HEK293 (cell line): ENCODE data around the gene YOD1.

Source experiments
- CTCF ChIA-PET: fragments of 350-600 bp; formaldehyde crosslinking; extraction: SDS; loops from one replicate; lab custom pipeline; 2021; ENCODE audit warnings: antibody characterized with exemption; lab: Yijun Ruan, JAX
- POLR2A ChIA-PET: fragments of 300-600 bp; formaldehyde crosslinking; extraction: SDS; loops from one replicate; lab custom pipeline; 2020; ENCODE audit warnings: antibody characterized with exemption, inconsistent platforms; lab: Yijun Ruan, JAX
- H3K27ac ChIP-seq: fragments of 200-500 bp; sonication (Bioruptor generic); 2 replicates; pipeline ENCODE4 v1.5.1; 2014; ENCODE audit warnings: low read depth, low read length, control low read depth, inconsistent platforms; ENCODE audit errors: extremely low read depth
- H3K36me3 ChIP-seq, 2 experiments: fragments of 200-500 bp in 1 of 2; sonication (Bioruptor generic) in 1 of 2; 1 replicate in 1 of 2; 2 replicates in 1 of 2; pipeline ENCODE4 v1.5.1; 2014 to 2017; ENCODE audit warnings: inconsistent platforms in 2 of 2, low read length in 2 of 2; ENCODE audit not compliant: control insufficient read depth in 2 of 2, insufficient read depth in 1 of 2
- H3K4me1 ChIP-seq: fragments of 200-500 bp; sonication (Bioruptor generic); 2 replicates; pipeline ENCODE4 v1.5.1; 2014; ENCODE audit warnings: mild to moderate bottlenecking, low read length, inconsistent platforms; ENCODE audit not compliant: control insufficient read depth, insufficient read depth
- H3K4me3 ChIP-seq: 2 replicates; pipeline ENCODE4 v1.5.1; 2011; ENCODE audit warnings: low read depth, mild to moderate bottlenecking, control low read depth, low read length, moderate library complexity
- H3K9me3 ChIP-seq: fragments of 200-500 bp; sonication (Bioruptor generic); 2 replicates; pipeline ENCODE4 v1.5.1; 2014; ENCODE audit warnings: low read depth, low read length, inconsistent platforms; ENCODE audit not compliant: control insufficient read depth, insufficient read depth
- IKZF3 ChIP-seq: fragments of 450-650 bp; IDR thresholded peaks from 2 replicates; pipeline ENCODE4 v1.5.0; 2018; ENCODE audit warnings: missing biosample characterization, mild to moderate bottlenecking, missing genetic modification characterization, moderate library complexity
- OVOL3 ChIP-seq: fragments of 450-650 bp; formaldehyde crosslinking; IDR thresholded peaks from 2 replicates; pipeline ENCODE4 v1.5.1; 2016; ENCODE audit warnings: missing biosample characterization, missing genetic modification characterization
- PRDM1 ChIP-seq: fragments of 450-650 bp; formaldehyde crosslinking; IDR thresholded peaks from 2 replicates; pipeline ENCODE4; 2016; ENCODE audit warnings: missing biosample characterization, missing genetic modification characterization
- RBAK ChIP-seq: fragments of 450-650 bp; formaldehyde crosslinking; IDR thresholded peaks from 2 replicates; pipeline ENCODE4 v1.5.1; 2016; ENCODE audit warnings: missing biosample characterization, missing genetic modification characterization
- ZBTB17 ChIP-seq: fragments of 450-650 bp; formaldehyde crosslinking; IDR thresholded peaks from 2 replicates; pipeline ENCODE4 v1.5.1; 2016; ENCODE audit warnings: missing biosample characterization, missing genetic modification characterization
- ZNF2 ChIP-seq: fragments of 450-650 bp; formaldehyde crosslinking; IDR thresholded peaks from 2 replicates; pipeline ENCODE4 v1.5.1; 2016; ENCODE audit warnings: missing biosample characterization, missing genetic modification characterization
- ZNF221 ChIP-seq: fragments of 450-650 bp; formaldehyde crosslinking; IDR thresholded peaks from 2 replicates; pipeline ENCODE4 v1.5.1; 2017; ENCODE audit warnings: missing biosample characterization, missing genetic modification characterization, borderline replicate concordance
- ZNF324 ChIP-seq: fragments of 450-650 bp; formaldehyde crosslinking; IDR thresholded peaks from 2 replicates; pipeline ENCODE4 v1.5.1; 2016; ENCODE audit warnings: missing biosample characterization, missing genetic modification characterization
- ZNF366 ChIP-seq: fragments of 450-650 bp; formaldehyde crosslinking; conservative IDR thresholded peaks from 2 replicates; pipeline ENCODE4 v1.5.1; 2016; ENCODE audit warnings: missing biosample characterization, missing genetic modification characterization
- ZNF426 ChIP-seq: fragments of 450-650 bp; formaldehyde crosslinking; IDR thresholded peaks from 2 replicates; pipeline ENCODE4 v1.5.1; 2017; ENCODE audit warnings: missing biosample characterization, missing genetic modification characterization, mild to moderate bottlenecking, inconsistent platforms, moderate library complexity
- ZNF501 ChIP-seq: fragments of 450-650 bp; formaldehyde crosslinking; IDR thresholded peaks from 2 replicates; pipeline ENCODE4 v1.5.1; 2016; ENCODE audit warnings: missing biosample characterization, missing genetic modification characterization
- ZNF596 ChIP-seq: fragments of 450-650 bp; IDR thresholded peaks from 2 replicates; pipeline ENCODE4 v1.5.0; 2018; ENCODE audit warnings: missing biosample characterization, mild to moderate bottlenecking, missing genetic modification characterization, moderate library complexity
- ZNF654 ChIP-seq: fragments of 450-650 bp; formaldehyde crosslinking; IDR thresholded peaks from 2 replicates; pipeline ENCODE4 v1.5.1; 2016; ENCODE audit warnings: low read depth, missing biosample characterization, missing genetic modification characterization
- ZNF776 ChIP-seq: fragments of 450-650 bp; formaldehyde crosslinking; IDR thresholded peaks from 2 replicates; pipeline ENCODE4 v1.5.0; 2017; ENCODE audit warnings: missing biosample characterization, missing genetic modification characterization, borderline replicate concordance
- TF ChIP-seq, protein P1 (sequence below): fragments of 450-650 bp; formaldehyde crosslinking; optimal IDR thresholded peaks from 2 replicates; pipeline ENCODE3; 2016; ENCODE audit warnings: missing biosample characterization, mild to moderate bottlenecking, missing genetic modification characterization
- TF ChIP-seq, protein P2 (sequence below): fragments of 450-650 bp; formaldehyde crosslinking; IDR thresholded peaks from 2 replicates; pipeline ENCODE4 v1.5.1; 2016; ENCODE audit warnings: missing biosample characterization, missing genetic modification characterization
- TF ChIP-seq, protein P3 (sequence below): fragments of 450-650 bp; formaldehyde crosslinking; IDR thresholded peaks from 2 replicates; pipeline ENCODE4 v1.5.1; 2016; ENCODE audit warnings: missing biosample characterization, missing genetic modification characterization
- TF ChIP-seq, protein P4 (sequence below): sonication (generic); formaldehyde crosslinking; IDR thresholded peaks from 2 replicates; pipeline ENCODE4 v1.8.1; 2022; ENCODE audit warnings: mild to moderate bottlenecking, moderate library complexity, missing genetic modification reagents
- TF ChIP-seq, protein P5 (sequence below): fragments of 450-650 bp; formaldehyde crosslinking; IDR thresholded peaks from 2 replicates; pipeline ENCODE4 v1.5.1; 2016; ENCODE audit warnings: missing biosample characterization, missing genetic modification characterization
- TF ChIP-seq, protein P6 (sequence below): fragments of 450-650 bp; formaldehyde crosslinking; IDR thresholded peaks from 2 replicates; pipeline ENCODE4 v1.5.1; 2016; ENCODE audit warnings: missing biosample characterization, missing genetic modification characterization

The YOD1 gene

DNA sequence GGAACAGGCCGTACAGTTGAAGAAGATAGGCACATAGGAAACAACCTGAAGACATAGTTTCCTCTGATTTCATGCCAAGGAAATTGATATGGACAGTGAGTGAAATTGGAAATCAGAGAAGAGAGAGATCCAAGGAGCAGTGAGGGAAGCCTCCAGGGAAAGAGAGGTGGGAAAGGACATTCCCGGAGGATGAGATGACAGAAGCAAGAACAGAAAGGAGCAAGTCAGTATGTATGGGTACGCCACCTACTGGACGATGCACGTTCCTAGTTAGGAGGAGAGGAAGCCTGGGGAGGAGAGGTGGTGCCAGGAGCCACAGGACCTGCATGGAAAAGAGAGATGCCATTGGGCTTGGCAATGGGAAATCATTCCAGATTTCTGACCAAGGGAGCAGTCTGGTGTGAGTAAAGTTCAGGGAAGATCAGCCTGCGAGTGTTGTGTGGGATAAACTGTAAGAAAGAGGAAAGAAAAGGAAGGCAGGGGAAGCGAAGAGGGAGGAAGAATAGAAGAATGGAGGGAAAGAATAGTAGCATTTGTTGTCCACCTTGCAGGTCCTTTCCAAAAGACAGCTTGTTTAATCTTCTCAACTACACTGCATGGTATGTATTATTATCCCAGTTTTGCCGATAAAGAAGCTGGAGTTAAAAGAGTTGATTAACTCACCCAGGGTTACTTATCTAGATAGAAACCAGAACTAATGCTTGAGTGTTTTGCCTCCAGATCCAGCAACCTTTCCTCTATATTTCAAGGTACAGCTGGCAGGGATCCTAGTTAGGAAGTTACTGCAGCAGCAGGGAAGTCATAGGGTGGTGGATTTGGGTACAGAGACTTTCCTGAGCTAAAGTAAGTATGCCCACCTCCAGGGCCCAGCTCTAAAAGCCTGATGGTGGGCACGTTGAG, 45.8 kb downstream of the YOD1 start:
- no peaks in the 10 kb centered on the region for H3K4me1 ChIP-seq
- H3K9me3 ChIP-seq = no peaks in the 10 kb centered on the region
- CTCF ChIA-PET = interaction anchor here (0.5 to 2.7 kb wide), 28 partner anchors 9 to 494 kb away, joined by 3 to 16 read pairs (median 4); partner anchors contain the start of genes C1orf116 and PFKFB2
- POLR2A ChIA-PET = no interaction called here
- H3K36me3 ChIP-seq = no peaks in the 10 kb centered on the region
- H3K27ac ChIP-seq = no peak overlapping the region
- H3K4me3 ChIP-seq = no peak overlapping the region
- peak; percentile 56 for TF ChIP-seq ZNF654 (tag by site-specific recombination)
- TF ChIP-seq, protein P1, sequence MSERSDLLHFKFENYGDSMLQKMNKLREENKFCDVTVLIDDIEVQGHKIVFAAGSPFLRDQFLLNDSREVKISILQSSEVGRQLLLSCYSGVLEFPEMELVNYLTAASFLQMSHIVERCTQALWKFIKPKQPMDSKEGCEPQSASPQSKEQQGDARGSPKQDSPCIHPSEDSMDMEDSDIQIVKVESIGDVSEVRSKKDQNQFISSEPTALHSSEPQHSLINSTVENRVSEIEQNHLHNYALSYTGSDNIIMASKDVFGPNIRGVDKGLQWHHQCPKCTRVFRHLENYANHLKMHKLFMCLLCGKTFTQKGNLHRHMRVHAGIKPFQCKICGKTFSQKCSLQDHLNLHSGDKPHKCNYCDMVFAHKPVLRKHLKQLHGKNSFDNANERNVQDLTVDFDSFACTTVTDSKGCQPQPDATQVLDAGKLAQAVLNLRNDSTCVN (tag by site-specific recombination) = no peak
- TF ChIP-seq ZNF324 (tag by site-specific recombination) = no peak
- TF ChIP-seq ZNF366 = 0 out of 2 replicates have a peak, but pooled peaks have one; percentile 38
- no peak for TF ChIP-seq ZNF426 (tag by site-specific recombination)
- TF ChIP-seq, protein P2, sequence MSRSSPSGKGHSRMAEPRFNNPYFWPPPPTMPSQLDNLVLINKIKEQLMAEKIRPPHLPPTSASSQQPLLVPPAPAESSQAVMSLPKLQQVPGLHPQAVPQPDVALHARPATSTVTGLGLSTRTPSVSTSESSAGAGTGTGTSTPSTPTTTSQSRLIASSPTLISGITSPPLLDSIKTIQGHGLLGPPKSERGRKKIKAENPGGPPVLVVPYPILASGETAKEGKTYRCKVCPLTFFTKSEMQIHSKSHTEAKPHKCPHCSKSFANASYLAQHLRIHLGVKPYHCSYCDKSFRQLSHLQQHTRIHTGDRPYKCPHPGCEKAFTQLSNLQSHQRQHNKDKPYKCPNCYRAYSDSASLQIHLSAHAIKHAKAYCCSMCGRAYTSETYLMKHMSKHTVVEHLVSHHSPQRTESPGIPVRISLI (tag by site-specific recombination) = no peak
- TF ChIP-seq RBAK (tag by site-specific recombination) = no peak
- peak; percentile 89 for TF ChIP-seq ZNF2 (tag by site-specific recombination)
- TF ChIP-seq, protein P3, sequence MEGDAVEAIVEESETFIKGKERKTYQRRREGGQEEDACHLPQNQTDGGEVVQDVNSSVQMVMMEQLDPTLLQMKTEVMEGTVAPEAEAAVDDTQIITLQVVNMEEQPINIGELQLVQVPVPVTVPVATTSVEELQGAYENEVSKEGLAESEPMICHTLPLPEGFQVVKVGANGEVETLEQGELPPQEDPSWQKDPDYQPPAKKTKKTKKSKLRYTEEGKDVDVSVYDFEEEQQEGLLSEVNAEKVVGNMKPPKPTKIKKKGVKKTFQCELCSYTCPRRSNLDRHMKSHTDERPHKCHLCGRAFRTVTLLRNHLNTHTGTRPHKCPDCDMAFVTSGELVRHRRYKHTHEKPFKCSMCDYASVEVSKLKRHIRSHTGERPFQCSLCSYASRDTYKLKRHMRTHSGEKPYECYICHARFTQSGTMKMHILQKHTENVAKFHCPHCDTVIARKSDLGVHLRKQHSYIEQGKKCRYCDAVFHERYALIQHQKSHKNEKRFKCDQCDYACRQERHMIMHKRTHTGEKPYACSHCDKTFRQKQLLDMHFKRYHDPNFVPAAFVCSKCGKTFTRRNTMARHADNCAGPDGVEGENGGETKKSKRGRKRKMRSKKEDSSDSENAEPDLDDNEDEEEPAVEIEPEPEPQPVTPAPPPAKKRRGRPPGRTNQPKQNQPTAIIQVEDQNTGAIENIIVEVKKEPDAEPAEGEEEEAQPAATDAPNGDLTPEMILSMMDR (tag by site-specific recombination) = peak; percentile 77
- TF ChIP-seq IKZF3 (tag by site-specific recombination) = peak; percentile 81
- peak; percentile 95 for TF ChIP-seq PRDM1 (tag by site-specific recombination)
- TF ChIP-seq ZBTB17 = peak; percentile 63
- TF ChIP-seq ZNF596 = no peak
- TF ChIP-seq ZNF221 (tag by site-specific recombination) = no peak
- TF ChIP-seq, all 188 proteins: peak for 7

DNA sequence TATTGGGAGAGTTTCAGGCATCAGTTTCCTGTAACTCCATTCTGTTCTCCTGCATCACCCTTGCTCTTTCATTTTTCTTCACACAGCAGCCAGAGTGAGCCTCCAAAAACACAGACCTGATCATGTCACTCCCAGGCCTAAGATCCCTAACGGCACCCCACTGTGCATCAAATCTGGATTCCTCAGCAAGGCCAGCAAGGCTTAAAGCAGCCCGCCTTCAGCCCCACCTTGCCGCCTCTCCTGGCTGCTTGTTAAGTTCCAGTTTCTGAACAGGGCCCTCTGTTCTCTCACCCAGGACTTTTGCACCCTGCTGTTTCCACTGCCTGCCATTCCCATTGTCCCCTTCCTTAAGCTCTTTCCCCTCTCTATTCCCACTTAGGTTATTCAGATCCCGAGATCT, 47.8 kb downstream of the YOD1 start:
- CTCF ChIA-PET = interaction anchor here (0.7 to 1.4 kb wide), 3 partner anchors 9 to 33 kb away, joined by 3 to 6 read pairs (median 5); no protein-coding TSS in a partner anchor

More for the DNA sequence above, 47.8 kb downstream of the YOD1 start:
- TF ChIP-seq, protein P4, sequence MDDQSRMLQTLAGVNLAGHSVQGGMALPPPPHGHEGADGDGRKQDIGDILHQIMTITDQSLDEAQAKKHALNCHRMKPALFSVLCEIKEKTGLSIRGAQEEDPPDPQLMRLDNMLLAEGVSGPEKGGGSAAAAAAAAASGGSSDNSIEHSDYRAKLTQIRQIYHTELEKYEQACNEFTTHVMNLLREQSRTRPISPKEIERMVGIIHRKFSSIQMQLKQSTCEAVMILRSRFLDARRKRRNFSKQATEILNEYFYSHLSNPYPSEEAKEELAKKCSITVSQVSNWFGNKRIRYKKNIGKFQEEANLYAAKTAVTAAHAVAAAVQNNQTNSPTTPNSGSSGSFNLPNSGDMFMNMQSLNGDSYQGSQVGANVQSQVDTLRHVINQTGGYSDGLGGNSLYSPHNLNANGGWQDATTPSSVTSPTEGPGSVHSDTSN (CRISPR knock-in tag) = no peak
- TF ChIP-seq ZNF501 = no peak
- TF ChIP-seq, protein P5, sequence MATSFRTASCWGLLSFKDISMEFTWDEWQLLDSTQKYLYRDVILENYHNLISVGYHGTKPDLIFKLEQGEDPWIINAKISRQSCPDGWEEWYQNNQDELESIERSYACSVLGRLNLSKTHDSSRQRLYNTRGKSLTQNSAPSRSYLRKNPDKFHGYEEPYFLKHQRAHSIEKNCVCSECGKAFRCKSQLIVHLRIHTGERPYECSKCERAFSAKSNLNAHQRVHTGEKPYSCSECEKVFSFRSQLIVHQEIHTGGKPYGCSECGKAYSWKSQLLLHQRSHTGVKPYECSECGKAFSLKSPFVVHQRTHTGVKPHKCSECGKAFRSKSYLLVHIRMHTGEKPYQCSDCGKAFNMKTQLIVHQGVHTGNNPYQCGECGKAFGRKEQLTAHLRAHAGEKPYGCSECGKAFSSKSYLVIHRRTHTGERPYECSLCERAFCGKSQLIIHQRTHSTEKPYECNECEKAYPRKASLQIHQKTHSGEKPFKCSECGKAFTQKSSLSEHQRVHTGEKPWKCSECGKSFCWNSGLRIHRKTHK (tag by site-specific recombination) = no peak
- TF ChIP-seq OVOL3 (tag by site-specific recombination) = no peak
- TF ChIP-seq, protein P6, sequence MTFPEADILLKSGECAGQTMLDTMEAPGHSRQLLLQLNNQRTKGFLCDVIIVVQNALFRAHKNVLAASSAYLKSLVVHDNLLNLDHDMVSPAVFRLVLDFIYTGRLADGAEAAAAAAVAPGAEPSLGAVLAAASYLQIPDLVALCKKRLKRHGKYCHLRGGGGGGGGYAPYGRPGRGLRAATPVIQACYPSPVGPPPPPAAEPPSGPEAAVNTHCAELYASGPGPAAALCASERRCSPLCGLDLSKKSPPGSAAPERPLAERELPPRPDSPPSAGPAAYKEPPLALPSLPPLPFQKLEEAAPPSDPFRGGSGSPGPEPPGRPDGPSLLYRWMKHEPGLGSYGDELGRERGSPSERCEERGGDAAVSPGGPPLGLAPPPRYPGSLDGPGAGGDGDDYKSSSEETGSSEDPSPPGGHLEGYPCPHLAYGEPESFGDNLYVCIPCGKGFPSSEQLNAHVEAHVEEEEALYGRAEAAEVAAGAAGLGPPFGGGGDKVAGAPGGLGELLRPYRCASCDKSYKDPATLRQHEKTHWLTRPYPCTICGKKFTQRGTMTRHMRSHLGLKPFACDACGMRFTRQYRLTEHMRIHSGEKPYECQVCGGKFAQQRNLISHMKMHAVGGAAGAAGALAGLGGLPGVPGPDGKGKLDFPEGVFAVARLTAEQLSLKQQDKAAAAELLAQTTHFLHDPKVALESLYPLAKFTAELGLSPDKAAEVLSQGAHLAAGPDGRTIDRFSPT (tag by site-specific recombination) = no peak
- TF ChIP-seq ZNF776 = no peak
- Histone ChIP-seq H3K36me3 (no peaks in the 10 kb centered on the region), H3K27ac (no peak overlapping the region), H3K9me3 (no peaks in the 10 kb centered on the region), H3K4me1 (no peaks in the 10 kb centered on the region), H3K4me3 (no peak overlapping the region)
- POLR2A ChIA-PET = no interaction called here
